Upper lobe of right lung (tissue), 1 donor: ENCODE results near the gene HIRIP3. TPM values are rescaled to one million over a fixed set of nuclear protein-coding genes. Genes with fewer than 3 reads are reported as not detected.

ENCODE experiments used
- ATAC-seq: fragments of 200-7000 bp; cut with Tn5 transposase; one replicate; pipeline ENCODE4 v1.9.1; 2020; ENCODE audit warnings: mild to moderate bottlenecking, moderate library complexity
- DNase-seq: peaks from one replicate; pipeline ENCODE4 v3.0.0-alpha.2; 2020
- H3K27ac ChIP-seq: fragments of 200-600 bp; one replicate; pipeline ENCODE4 v1.8.0; 2022
- H3K27me3 ChIP-seq: fragments of 200-600 bp; one replicate; pipeline ENCODE4 v1.8.0; 2022; ENCODE audit warnings: mild to moderate bottlenecking
- H3K36me3 ChIP-seq: fragments of 200-600 bp; one replicate; pipeline ENCODE4 v1.8.0; 2022
- H3K4me1 ChIP-seq: fragments of 200-600 bp; one replicate; pipeline ENCODE4 v1.8.0; 2022
- H3K4me3 ChIP-seq: fragments of 200-600 bp; one replicate; pipeline ENCODE4 v1.8.0; 2022; ENCODE audit warnings: mild to moderate bottlenecking
- H3K9me3 ChIP-seq: fragments of 200-600 bp; one replicate; pipeline ENCODE4 v1.8.0; 2022
- intact Hi-C: fragments of 100-400 bp; cut with DNase I; formaldehyde crosslinking; loops from one replicate; pipeline ENCODE4 v1.11.0; 2022
- total RNA-seq: library from RNA; stranded (reverse); fragmentation: NEBNext Ultra II Directional; extraction: Animal tissue kit (Norgen Biotek cat#: 25700); gene quantifications from one replicate; pipeline ENCODE4 v1.2.1, GENCODE V29; 2021
- TF ChIP-seq, protein P1 (sequence below): fragments of 200-600 bp; IDR thresholded peaks from one replicate; pipeline ENCODE4 v1.8.0; 2022; ENCODE audit warnings: antibody characterized with exemption
- donor health status: DM: no; HTN: yes; CAD: no; lungs with severe emphysema.

Gene HIRIP3
- total RNA-seq, 1 donor from 2014 or later, result 20.3 TPM

DNA sequence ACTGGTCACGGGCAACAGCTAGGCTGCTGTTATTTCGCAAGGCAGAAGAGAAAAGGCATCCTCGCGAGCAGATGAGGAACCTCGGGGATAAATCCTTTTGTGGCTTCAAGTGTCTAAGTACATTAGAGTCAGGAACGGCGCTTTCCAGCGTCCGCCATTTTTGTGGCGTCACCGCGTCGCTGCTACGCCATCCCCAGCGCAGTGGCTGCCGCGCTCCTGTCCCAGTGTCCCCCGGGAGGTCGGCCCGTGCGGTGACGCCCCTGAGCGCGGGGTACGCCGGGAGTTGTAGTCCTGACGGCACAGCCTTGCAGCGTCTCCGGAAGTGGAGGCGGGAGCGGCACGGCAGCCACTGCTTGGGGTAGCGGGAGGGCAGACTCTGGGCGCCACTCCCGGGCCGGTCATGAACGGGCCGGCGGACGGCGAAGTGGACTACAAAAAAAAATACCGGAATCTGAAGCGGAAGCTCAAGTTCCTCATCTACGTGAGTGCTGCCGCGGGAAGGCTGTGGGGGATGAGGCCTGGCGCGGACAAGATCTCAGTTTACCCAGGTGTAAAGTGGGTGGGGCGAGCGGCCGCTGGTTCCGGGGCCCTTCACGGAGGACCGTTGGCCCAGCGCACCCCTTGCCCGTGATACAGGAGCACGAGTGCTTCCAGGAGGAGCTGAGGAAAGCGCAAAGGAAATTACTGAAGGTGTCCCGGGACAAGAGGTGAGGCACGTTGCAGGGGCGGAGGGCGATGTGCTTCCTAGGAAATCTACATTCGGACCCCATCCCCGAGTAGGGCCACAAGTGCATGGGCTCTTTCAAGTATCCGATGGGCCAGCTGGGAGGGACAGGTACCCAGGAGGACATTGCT, 721 bp upstream of the HIRIP3 start, which contains the start of gene INO80E:
INO80E (plus strand) TSS at position 331 of the 855 bp plus-strand sequence; CDS start at position 401, 70 bp downstream.
- H3K4me3 ChIP-seq, result peak within 1 kb of the TSS; percentile 98
- peak; percentile 97 for ATAC-seq
- intact Hi-C loops, result loop anchor here (10.0 kb wide), 1 partner anchor 71 kb away; the partner anchor contains the start of gene KCTD13
- peaks cover 23% of the 10 kb centered on the region for H3K4me1 ChIP-seq
- peak within 1 kb of the TSS; percentile 97 for H3K27ac ChIP-seq
- DNase-seq, result peak; percentile 100
- H3K27me3 ChIP-seq, result no peaks in the 10 kb centered on the region
- H3K9me3 ChIP-seq, result no peaks in the 10 kb centered on the region
- TF ChIP-seq, protein P1, sequence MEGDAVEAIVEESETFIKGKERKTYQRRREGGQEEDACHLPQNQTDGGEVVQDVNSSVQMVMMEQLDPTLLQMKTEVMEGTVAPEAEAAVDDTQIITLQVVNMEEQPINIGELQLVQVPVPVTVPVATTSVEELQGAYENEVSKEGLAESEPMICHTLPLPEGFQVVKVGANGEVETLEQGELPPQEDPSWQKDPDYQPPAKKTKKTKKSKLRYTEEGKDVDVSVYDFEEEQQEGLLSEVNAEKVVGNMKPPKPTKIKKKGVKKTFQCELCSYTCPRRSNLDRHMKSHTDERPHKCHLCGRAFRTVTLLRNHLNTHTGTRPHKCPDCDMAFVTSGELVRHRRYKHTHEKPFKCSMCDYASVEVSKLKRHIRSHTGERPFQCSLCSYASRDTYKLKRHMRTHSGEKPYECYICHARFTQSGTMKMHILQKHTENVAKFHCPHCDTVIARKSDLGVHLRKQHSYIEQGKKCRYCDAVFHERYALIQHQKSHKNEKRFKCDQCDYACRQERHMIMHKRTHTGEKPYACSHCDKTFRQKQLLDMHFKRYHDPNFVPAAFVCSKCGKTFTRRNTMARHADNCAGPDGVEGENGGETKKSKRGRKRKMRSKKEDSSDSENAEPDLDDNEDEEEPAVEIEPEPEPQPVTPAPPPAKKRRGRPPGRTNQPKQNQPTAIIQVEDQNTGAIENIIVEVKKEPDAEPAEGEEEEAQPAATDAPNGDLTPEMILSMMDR, result no peak
- H3K36me3 ChIP-seq, result peaks cover 40% of the 10 kb centered on the region

GRCh38 chr16:29994600-29995323, 655 bp downstream of the HIRIP3 start:
- H3K4me1 ChIP-seq, result peaks cover 23% of the 10 kb centered on the region
- ATAC-seq (peak; percentile 75), DNase-seq (peak; percentile 90)
- H3K9me3 ChIP-seq, result no peaks in the 10 kb centered on the region
- H3K4me3 ChIP-seq, result peak overlapping the region; percentile 98
- H3K36me3 ChIP-seq, result peaks cover 42% of the 10 kb centered on the region
- peak overlapping the region; percentile 97 for H3K27ac ChIP-seq
- intact Hi-C loops, result loop anchor here (10.0 kb wide), 1 partner anchor 70 kb away; the partner anchor contains the start of gene KCTD13
- TF ChIP-seq, protein P1, result no peak
- no peaks in the 10 kb centered on the region for H3K27me3 ChIP-seq

- Histone ChIP-seq H3K4me1 (peaks cover 23% of the 10 kb centered on the region), H3K36me3 (peaks cover 46% of the 10 kb centered on the region), H3K4me3 (peak overlapping the region; percentile 98), H3K27me3 (no peaks in the 10 kb centered on the region), H3K27ac (peak overlapping the region; percentile 97), H3K9me3 (no peaks in the 10 kb centered on the region)
- intact Hi-C loops, result loop anchor here (10.0 kb wide), 1 partner anchor 69 kb away; the partner anchor contains the start of gene KCTD13
- TF ChIP-seq, protein P1, result no peak
- ATAC-seq, result no peak
- no peak for DNase-seq
These were observed 1.4 kb downstream of the HIRIP3 start for GRCh38 chr16:29993903-29994599.

DNA sequence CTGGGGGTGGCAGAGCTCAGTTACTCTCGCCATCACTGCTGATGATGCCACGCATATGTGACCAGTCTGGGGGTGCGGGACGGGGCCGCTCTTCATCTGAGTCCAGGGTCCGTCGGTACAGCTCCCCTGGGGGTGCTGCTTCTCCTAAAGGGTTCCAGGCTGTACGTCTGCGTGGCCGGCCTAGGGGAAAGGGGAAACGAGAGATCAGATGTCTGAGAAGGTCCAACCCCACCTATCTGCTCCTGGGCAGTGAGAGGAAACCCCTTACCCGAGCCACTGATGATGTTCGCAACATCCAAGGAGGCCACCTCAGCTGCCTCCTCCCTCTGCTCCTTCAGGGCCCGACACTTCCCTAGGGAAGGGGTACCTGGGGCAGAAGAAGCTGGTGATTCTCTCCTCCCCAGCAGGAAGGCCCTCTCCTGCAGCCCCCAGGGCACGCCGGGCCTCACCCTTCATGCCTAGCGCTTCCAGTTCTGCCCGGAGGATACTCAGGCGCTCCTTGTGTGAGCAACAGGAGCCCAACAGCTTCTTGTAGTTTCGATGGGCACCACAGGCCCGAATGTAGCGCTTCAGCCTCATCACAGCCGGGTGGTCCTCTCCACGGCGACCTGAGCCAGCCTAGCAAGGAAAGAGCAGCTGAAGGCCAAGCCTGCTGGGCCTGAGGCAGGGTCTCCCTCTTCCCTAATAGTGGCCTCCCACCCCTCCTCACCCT, 2.1 kb downstream of the HIRIP3 start:
- Histone ChIP-seq H3K27me3 (no peaks in the 10 kb centered on the region), H3K27ac (no peak overlapping the region), H3K9me3 (no peaks in the 10 kb centered on the region), H3K36me3 (peaks cover 47% of the 10 kb centered on the region), H3K4me3 (no peak overlapping the region), H3K4me1 (peaks cover 23% of the 10 kb centered on the region)
- intact Hi-C loops, result loop anchor here (10.0 kb wide), 1 partner anchor 69 kb away; the partner anchor contains the start of gene KCTD13
- DNase-seq (no peak), ATAC-seq (no peak)
- TF ChIP-seq, protein P1, result no peak
